Duodenal mucosa (tissue), 2 donors: ENCODE measurements around the gene PTK7.
"Not testable (repeated sequence)": the region's sequence is repeated elsewhere in the genome, so short reads cannot be mapped to it uniquely, and the experiment has no call there.

Source experiments
- H3K27ac ChIP-seq: one replicate; pipeline ENCODE4 v1.7.0; 2013; ENCODE audit warnings: low read depth, low read length
- H3K27me3 ChIP-seq, 2 donors: one replicate each; pipeline ENCODE4 v1.7.0; 2013; ENCODE audit warnings: low read length in 2 of 2, control low read depth in 1 of 2; ENCODE audit not compliant: insufficient read depth in 2 of 2, control insufficient read depth in 1 of 2
- H3K36me3 ChIP-seq, 2 donors: one replicate each; pipeline ENCODE4 v1.7.0; 2013; ENCODE audit warnings: low read length in 2 of 2, control low read depth in 1 of 2; ENCODE audit not compliant: insufficient read depth in 2 of 2, control insufficient read depth in 1 of 2
- H3K4me1 ChIP-seq, 2 donors: one replicate each; pipeline ENCODE4 v1.7.0; 2013; ENCODE audit warnings: low read length in 2 of 2, control low read depth in 1 of 2; ENCODE audit not compliant: insufficient read depth in 2 of 2, control insufficient read depth in 1 of 2
- H3K4me3 ChIP-seq, 2 donors: one replicate each; pipeline ENCODE4 v1.7.0; 2013; ENCODE audit warnings: low read length in 2 of 2, low read depth in 1 of 2
- H3K9ac ChIP-seq, 2 donors: one replicate each; pipeline ENCODE4 v1.7.0; 2013; ENCODE audit warnings: low read length in 2 of 2, low read depth in 1 of 2
- H3K9me3 ChIP-seq, 2 donors: one replicate each; pipeline ENCODE4 v1.7.0; 2013; ENCODE audit warnings: low read length in 2 of 2, control low read depth in 1 of 2; ENCODE audit not compliant: control insufficient read depth in 1 of 2

PTK7 gene

DNA sequence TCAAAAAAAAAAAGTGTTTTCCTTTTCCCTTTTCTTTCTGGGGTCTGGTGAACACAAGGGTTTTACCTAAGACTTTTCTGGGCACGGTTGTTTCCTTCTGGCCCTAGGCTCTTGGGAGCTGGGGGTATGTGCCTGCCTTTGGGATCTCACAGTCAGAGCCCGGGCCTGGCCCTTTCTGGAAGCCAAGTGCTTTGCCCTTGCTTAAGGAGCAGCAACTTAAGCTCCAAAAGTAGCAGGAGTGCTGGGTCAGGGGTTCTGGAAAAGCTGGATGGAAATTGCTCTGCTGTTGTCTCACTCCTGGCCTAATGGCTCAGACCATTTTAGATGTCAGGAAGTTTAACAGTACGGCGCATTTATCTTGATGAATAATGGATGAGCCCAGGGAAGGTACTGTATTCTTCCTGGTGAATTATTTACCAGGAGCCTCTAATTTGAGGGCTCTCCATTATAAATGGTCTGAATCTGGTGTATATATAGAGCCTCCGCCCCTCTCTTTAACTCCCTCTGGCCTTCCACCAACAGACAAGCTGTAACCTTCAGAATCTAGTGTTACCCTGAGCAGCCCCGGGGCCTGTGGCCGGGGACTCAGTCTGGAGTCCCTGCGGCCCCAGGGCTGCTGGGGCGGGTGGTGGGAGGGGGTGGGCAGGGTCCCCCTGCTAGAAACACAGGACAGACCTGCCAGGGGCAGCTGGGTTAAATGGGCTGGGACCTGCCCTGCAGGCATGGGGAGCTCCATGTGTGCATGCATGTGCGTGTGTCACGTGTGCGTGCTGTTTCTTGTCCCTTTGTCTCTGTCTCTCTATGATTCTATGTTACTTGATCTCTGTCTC is 37.5 kb downstream of the PTK7 start:
- no peaks in the 10 kb centered on the region for H3K27me3 ChIP-seq
- H3K36me3 ChIP-seq = no peaks in the 10 kb centered on the region
- H3K27ac ChIP-seq = no peak overlapping the region
- no peak overlapping the region for H3K9ac ChIP-seq
- H3K4me1 ChIP-seq = no peaks in the 10 kb centered on the region
- no peak overlapping the region for H3K4me3 ChIP-seq
- H3K9me3 ChIP-seq = no peaks in the 10 kb centered on the region

DNA sequence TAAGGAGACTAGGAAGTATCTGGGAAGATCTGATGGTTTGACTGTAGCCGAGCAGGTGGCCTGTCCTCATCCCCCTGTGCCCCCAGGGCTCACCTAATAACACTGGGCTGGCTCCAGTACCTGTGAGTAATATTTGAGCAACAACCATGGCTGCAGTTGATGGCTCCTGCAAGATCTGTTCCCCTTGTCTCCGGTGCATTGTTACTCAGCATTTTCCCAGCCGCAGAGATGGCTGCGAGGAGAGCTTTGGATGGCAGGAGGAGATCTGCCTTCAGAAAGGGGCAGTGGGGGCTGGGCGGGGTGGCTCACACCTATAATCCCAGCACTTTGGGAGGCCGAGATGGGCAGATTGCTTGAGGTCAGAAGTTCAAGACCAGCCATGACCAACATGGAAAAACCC is 39.3 kb downstream of the PTK7 start:
- Histone ChIP-seq H3K27me3 (no peaks in the 10 kb centered on the region), H3K4me3 (no peak overlapping the region), H3K27ac (no peak overlapping the region), H3K9me3 (no peaks in the 10 kb centered on the region), H3K9ac (no peak overlapping the region), H3K4me1 (no peaks in the 10 kb centered on the region), H3K36me3 (no peaks in the 10 kb centered on the region)

DNA sequence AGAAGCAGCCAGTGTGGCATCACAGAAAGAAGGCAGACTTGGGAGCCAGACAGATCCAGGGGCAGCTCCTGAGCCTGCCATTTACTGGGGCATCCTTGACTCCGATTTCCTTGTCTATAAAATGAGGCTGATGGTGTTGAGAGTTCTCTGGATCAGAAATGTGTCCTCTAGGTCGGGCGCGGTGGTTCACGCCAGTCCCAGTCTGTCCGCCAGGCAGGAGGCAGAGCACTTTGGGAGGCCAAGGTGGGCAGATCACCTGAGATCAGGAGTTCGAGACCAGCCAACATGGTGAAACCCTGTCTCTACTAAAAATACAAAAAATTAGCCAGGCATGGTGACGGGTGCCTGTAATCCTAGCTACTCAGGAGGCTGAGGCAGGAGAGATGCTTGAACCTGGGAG is 41.4 kb downstream of the PTK7 start:
- H3K27ac ChIP-seq, H3K4me1 ChIP-seq, H3K9ac ChIP-seq, H3K27me3 ChIP-seq, H3K4me3 ChIP-seq, H3K36me3 ChIP-seq, H3K9me3 ChIP-seq: not testable (repeated sequence)

DNA sequence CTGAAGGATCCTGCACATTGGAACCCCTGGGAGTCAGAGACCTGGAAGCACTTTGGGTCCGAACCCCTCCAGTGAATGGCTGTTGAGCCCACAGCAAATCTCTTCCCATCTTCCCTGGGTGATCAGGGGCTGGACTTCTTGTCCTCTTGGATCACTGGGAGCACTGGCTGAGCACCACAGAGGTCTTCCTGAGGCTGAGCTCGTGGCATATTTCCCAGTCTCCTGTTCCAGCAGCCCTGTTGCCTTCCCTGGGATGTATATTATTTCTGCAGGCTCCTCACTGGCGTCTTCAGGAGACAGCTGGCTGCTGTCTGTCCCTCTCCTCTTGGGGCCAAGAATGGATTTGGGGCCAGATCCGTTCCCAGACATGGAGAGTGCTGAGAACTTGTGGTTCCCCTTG is 43.4 kb downstream of the PTK7 start:
- Histone ChIP-seq H3K4me3 (no peak overlapping the region), H3K9me3 (no peaks in the 10 kb centered on the region), H3K4me1 (peaks cover 0 to 4% of the 10 kb centered on the region in 2 donors), H3K27ac (no peak overlapping the region), H3K9ac (no peak overlapping the region), H3K36me3 (no peaks in the 10 kb centered on the region), H3K27me3 (no peaks in the 10 kb centered on the region)

DNA sequence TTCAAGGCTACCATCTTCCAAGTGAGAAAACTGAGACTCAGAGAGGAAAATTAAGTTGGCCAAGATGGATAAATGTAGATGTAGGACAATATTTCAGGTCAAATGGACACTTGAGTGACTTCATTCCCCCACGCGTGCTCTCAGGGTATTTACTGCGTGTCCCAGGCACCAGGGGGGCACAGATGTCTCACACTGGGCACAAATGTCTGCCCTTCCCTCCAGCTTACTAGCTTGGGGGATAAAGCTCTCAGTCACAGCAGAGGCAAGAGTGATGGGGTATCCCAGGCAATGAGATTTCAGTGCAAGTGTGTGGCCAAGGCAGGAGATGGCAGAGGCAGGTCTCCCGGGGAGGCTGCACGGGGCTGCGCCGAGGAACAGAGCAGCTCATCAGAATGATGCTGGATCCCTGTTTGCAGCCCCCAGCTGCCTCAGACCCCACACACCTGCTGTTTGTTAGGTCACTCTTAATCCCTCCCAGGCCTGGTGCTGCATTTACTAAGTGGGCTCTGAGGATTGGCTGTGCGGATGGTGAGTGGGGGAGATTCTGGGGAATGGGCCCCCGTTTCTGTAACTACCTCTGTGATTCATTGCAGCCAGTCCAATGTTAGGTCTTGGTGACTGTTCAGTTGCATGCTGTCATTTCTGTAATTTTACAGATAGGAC is 44.1 kb downstream of the PTK7 start:
- Histone ChIP-seq H3K4me1 (peaks cover 0 to 4% of the 10 kb centered on the region in 2 donors), H3K4me3 (no peak overlapping the region), H3K27me3 (no peaks in the 10 kb centered on the region), H3K9ac (no peak overlapping the region), H3K27ac (no peak overlapping the region), H3K36me3 (no peaks in the 10 kb centered on the region), H3K9me3 (no peaks in the 10 kb centered on the region)

DNA sequence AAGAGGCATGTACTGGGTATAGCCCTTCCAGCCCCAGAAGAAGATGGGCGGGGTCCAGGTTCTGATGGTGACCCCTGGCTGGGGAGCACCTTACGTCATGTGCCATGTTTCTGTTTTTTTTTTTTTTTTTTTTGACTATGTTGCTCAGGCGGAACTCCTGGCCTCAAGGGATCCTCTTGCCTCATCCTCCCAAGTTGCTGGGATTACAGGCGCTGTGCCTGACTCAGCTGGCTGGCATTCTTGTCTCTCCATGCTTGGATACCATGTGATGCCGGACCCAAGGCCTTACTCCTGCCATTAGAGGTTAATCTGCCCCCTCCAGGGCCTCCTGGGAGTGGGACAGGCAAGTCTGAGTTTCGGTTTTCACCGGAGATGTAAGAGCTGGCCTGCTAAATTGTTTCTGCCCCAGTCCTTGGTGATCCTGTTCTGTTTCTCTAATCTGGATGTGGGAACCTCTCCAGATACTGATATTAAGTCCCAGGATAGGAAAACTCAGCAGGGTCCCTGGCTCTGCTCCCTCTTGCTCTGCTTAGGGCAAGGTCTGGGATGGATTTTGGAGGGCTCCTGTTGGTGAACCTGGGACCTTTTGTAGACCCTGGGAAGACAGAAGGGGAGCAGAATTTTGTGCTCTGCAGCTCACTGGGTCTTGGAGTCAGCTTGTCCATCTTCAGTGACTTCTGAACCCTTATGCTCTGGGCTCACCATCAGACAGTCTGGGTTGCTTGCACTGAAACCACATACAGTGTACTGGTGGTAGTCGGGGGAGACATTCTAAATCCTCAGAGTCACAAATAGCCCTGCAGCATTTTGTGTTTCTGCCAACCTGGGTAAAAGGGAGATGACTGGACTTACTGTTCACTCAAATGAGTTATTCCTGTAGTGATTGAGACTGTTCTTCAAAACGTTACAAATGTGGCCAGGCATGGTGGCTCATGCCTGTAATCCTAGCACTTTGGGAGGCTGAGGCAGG is 45.1 kb downstream of the PTK7 start:
- no peak overlapping the region for H3K9ac ChIP-seq
- no peak overlapping the region for H3K27ac ChIP-seq
- H3K36me3 ChIP-seq = no peaks in the 10 kb centered on the region
- no peaks in the 10 kb centered on the region for H3K27me3 ChIP-seq
- no peaks in the 10 kb centered on the region for H3K9me3 ChIP-seq
- H3K4me1 ChIP-seq = peaks cover 0 to 4% of the 10 kb centered on the region in 2 donors
- no peak overlapping the region for H3K4me3 ChIP-seq

DNA sequence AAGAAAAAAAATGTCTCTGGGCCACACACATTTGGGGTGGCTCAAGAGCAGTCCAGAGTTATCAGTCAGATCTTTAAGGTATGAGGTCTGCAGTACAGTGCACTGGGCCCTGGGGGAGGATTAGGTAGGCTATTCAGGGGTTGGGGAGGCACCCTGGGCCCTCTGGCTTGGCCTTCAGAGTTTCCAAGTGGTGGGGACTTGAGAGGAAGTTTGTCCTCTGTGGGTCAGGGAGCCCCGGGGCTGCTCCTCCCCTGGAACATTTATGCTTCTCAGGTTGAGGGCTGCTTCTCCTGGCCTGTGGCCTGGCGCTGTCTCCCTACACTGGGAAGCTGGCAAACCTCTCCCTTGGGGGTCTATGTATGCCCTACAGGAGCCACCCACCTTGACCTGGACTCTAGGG is 46.0 kb downstream of the PTK7 start:
- no peaks in the 10 kb centered on the region for H3K27me3 ChIP-seq
- peaks cover 6 to 13% of the 10 kb centered on the region in 2 donors for H3K4me1 ChIP-seq
- no peaks in the 10 kb centered on the region for H3K36me3 ChIP-seq
- no peak overlapping the region for H3K4me3 ChIP-seq
- H3K9ac ChIP-seq = no peak overlapping the region
- no peak overlapping the region for H3K27ac ChIP-seq
- no peaks in the 10 kb centered on the region for H3K9me3 ChIP-seq

DNA sequence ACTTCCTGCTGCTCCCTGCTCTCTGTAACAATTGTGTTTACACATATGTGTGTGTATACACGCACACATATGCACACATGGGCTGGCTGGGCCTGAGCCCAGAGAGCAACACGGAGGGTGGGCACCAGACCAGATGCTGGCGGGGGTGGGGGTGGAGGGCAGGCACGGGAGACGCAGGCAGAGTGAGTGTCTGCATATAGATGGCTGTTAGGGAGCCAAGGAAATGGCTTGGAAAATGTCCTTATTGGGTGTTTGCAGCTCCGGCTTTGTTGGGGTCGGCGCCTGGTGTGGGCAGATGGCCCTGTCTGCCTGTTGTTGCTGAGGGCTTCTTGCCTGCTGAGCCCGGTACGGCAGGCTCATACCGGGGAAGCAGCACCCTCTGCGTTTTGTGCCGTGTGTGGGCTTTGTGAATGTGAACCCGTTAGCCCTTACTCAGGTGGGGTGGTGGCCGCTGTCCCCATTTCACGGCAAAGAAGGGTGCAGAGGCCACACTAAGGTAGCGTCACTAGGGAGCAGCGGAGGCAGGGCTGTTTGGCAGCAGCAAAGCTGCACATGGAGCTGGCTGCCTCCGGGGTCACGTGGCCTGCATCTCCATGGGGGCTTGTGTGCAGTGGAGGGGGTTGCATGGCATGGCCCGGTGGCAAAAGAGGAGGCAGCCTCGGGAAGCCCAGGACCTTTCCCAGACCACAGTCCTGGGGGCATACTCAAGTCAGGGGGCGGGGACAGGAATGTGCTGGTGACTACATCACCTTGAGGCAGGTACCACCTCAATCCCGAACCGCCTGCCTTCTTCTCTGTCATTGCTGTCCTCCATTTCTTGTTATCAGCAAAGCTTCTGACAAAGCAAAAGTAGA is 47.6 kb downstream of the PTK7 start:
- no peak overlapping the region for H3K27ac ChIP-seq

DNA sequence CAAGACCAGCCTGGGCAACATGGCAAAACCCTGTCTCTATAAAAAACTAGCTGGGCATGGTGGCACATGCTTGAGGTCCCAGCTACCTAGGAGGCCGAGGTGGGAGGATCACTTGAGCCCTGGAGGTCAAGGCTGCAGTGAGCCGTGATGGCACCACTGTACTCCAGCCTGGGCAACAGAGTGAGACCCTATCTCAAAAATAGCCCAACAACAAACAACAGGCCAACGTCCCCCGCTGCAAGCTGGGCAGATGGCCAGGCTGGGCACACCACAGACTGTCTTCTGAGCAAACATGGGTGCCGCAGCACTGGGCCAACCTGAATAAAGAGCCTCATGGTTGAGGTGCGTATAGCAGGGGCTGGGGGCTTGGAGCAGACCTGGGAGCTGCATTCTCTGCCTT is 48.4 kb downstream of the PTK7 start:
- H3K36me3 ChIP-seq = no peaks in the 10 kb centered on the region
- H3K27ac ChIP-seq = no peak overlapping the region
- no peak overlapping the region for H3K9ac ChIP-seq
- H3K4me1 ChIP-seq = peaks cover 12 to 23% of the 10 kb centered on the region in 2 donors
- H3K9me3 ChIP-seq = no peaks in the 10 kb centered on the region
- H3K4me3 ChIP-seq = no peak overlapping the region
- H3K27me3 ChIP-seq = no peaks in the 10 kb centered on the region

More for the DNA sequence above, 47.6 kb downstream of the PTK7 start:
- no peak overlapping the region for H3K4me3 ChIP-seq
- no peak overlapping the region for H3K9ac ChIP-seq
- no peaks in the 10 kb centered on the region for H3K36me3 ChIP-seq
- H3K4me1 ChIP-seq = peaks cover 10 to 15% of the 10 kb centered on the region in 2 donors
- H3K27me3 ChIP-seq = no peaks in the 10 kb centered on the region
- H3K9me3 ChIP-seq = no peaks in the 10 kb centered on the region
